ENCODE results near the gene SLC7A8.

The SLC7A8 gene

GRCh38 chr14:23154964-23155587 lies 28.4 kb downstream of the SLC7A8 start:
- DNase-seq = no peak

DNA sequence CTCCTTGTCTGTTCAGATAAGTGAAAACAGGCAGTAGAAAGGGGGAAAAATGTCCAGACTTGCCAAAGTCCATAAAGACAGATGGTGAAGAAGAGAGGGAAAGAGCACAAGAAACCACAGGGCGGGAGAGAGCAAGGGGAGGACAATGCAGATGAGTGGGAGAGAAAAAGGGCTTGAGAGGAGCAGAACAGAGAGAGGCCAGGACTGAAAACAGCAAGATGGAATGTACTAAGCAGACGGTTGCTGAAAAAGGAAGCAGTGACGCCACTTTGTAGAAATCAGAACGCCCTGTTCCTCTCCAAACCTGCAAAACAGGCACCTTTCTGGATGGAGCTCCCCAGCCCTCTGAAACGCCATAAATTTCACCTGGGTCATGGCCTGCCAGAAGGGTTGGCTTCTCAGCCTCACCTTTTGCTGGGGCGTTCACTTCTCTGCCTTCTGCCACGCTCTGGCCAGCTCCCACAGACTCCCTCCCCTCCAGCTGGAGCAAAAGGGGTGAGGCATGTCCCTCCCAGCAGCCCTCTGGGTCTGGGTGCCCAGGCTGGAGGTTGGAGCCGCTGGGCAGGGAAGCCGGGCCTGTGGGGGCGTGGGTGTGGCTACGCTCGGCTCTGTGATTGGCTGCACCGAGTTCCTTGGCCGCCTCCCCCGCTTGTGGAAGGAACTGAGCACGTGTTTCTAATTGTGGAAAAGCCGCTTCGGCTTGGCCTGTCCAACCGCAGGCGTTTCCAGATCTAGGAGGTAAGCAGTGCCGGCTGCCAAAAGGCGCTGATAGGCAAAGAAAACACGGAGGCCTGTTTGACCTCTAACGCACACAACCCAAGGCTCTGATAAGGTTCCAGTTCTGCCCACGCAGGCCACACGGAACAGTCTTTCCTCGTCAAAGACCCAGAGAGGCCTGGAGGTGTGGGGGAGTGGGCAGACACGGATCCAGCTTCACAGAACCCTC lies 29.3 kb downstream of the SLC7A8 start:
- peak in 1 of 2 donors; percentile 6 for DNase-seq

DNA sequence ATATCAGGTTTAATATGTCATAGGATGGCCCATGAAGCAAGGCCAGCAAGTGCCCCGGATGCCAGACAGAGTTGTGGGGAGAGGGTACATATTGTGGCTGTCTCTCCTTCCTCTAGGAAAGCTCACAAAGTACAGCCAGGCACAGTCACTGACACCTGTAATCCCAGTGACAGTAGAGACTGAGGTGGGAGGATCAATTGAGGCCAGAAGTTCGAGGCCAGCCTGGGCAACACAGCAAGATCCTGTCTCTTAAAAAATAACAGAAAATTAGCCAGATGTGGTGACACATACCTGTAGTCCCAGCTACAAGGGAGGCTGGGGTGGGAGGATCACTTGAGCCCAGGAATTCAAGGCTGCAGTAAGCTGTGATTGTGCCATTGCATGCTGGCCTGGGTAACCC lies 32.1 kb downstream of the SLC7A8 start:
- DNase-seq = no peak

DNA sequence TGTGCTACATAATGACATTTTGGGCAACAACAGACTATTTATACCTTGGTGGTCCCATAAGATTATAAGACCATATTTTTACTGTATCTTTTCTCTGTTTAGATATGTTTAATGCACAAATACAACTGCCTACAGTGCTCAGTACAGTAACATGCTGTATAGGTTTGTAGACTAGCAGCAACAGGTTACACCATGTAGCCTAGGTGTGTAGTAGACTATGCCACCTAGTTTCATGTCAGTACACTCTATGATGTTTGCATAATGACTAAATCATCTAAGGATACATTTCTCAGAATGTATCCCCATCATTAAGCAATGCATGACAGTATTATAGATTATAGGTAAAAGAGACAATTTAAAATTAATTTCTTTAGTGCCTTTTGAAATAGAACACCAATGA lies 33.7 kb downstream of the SLC7A8 start:
- no peak for DNase-seq

DNA sequence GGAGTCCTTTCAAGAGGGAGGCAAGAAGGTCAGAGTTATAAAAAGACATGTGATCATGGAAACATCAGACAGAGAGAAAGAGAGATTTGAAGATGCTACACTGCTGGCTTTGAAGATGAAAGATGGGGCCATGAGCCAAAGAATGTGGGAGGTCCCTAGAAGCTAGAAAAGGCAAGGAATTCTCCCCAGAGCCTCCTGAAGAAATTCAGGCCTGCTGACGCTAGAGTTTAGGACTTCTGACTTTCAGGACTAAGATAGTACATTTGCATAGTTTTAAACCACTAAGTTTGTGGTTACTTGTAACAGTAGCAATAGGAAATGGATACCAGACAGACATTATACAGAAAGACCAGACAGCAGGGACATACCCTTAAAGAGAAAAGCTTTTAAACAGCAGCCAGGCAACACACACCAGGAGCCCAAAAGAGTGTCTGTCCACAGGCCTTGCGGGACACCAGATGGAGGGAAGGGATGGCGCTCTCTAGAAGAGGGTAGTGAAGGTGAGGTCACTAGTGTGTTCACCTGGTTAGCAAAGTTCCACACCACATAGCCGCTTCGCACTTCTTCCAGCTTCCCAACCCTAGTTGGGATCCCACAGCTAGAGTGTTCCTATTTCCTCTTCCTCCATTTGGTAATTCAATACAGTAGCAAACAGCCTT lies 34.7 kb downstream of the SLC7A8 start:
- DNase-seq = no peak

- DNase-seq = no peak
These were observed 35.8 kb downstream of the SLC7A8 start for GRCh38 chr14:23147676-23148075.

- DNase-seq = no peak
These were observed 36.5 kb downstream of the SLC7A8 start for GRCh38 chr14:23146980-23147379.

- no peak for DNase-seq
These were observed 37.0 kb downstream of the SLC7A8 start for GRCh38 chr14:23146351-23146910.

DNA sequence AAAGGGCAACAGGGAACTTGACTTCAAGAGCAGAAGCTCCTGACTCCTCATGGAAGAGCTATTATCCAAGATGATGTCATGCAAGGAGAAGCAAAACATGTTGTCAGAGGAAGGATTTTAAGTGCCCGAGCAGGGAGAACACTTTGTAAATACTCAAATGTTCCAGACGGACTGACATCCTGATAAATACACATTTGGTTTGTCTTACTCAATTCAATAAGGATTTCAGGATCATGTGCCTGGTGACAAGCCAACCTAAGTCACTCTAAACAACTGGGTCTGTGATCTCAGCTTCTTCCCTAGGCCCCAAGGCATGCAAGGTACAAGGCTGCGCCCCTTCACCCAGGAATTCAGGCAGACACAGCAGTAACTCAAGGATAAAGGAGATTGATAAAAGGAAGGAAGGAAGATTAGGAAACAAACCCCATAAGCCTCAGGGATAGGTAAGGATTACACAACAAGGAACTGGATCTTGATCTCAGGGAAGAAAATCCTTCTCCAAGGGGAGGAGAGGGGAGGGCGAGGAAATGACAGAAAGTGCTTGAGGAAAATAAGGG lies 37.6 kb downstream of the SLC7A8 start:
- DNase-seq = no peak

DNA sequence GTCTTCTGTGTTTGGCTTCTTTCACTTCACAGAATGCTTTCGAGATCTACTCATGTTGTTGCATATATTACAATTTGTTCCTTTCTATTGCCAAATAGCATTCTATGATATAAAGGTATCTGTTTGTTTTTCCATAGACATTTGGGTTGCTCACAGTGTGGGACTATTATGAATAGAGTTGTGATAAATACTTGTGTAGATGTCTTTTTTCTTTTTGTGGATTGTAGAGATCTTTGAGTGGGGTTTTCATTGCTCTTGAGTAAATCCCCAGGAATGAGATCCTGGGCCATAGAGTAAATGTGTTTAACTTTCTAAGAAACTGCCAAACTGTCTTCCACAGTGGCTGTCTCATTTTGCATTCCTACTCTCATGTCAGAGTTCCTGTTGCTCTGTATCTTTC lies 39.5 kb downstream of the SLC7A8 start:
- DNase-seq = no peak

- no peak for DNase-seq
These were observed 40.6 kb downstream of the SLC7A8 start for GRCh38 chr14:23142826-23143225.

DNA sequence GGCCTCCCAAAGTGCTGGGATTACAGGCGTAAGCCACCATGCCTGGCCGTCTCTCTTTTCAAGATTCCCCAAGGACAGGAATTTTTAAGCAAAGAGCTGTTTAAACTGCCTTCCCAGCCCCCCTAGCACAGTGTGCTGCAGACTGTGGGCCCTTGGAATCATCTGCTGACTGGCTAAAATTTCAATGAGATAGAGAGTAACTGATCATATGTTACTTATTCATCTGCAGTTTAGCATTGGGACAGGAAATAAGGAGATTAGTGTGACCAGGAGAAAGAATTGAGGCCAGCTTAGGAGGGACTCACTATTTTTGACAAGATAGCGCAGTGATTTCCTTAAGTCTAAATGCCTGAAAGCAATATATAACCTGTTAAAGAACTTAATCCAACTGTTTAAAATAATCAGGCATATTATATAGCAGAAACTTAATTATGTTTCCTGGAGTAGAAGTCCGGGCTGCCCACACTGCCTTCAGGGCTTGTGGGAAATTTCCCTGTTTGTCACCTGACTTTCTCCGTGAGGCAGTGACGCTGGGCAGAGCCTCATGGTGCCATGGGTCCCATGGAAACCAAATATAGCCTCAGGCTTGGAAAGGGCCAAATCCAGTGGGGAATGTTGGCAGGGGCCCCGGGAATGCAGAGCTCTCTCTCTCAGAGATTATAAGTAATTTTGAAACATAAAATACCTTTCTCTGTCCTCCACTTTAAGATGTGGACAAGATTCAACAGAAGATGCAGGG lies 41.6 kb downstream of the SLC7A8 start:
- DNase-seq = no peak

DNA sequence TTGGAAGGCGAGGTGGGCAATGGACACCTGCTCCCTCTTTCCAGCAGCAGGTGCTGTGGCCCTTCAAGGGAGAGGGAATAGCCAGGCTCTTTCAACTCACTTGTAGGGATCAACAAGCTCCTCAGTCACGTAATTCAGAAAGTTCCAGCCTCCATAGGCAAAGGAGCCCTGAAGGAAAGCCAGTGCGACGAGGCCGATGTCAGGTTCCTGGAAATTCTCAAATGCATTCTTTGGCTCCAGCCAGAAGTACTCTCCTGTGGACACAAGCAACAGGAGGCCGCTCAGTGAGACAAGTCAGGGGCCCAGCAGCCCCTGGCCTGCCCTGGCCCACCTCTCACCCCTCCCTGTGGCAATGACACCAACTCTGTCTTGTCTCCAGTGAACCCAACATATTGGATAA lies 43.1 kb downstream of the SLC7A8 start:
- DNase-seq = no peak

- no peak for DNase-seq
These were observed 43.6 kb downstream of the SLC7A8 start for GRCh38 chr14:23139874-23140273.

DNA sequence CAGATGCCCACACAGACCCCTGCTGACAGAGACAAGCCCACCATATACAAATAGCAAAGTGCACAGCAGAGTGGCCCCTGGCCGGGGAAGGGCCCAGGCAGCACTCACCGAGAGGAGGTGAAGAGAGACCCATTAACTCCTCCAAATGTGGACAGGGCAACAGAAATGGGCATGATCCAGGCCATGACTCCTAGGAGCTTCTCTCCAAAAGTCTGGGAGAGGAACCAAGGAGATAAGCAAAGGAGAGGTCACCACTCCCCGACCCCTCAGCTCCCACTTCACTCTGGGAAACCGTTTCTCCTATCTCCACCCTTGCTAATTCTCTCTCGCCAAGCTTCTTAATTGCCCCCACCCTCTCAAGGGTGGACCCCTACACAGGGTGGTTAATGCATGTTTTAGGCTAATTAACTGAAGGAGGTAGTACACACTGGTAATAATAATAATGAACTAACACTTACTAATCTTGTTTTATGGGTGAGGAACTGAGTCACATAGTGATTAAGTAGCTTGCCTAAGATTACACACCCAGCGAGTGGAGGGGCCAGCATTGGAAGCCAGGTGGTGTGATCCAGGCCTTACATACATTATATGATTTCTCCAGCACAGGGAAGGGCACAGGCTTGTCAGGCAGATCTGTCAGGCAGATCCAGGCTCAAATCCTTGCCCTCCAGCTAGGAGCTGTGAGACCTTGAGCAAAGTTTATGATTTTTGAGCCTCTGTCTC lies 45.5 kb downstream of the SLC7A8 start:
- no peak for DNase-seq

DNA sequence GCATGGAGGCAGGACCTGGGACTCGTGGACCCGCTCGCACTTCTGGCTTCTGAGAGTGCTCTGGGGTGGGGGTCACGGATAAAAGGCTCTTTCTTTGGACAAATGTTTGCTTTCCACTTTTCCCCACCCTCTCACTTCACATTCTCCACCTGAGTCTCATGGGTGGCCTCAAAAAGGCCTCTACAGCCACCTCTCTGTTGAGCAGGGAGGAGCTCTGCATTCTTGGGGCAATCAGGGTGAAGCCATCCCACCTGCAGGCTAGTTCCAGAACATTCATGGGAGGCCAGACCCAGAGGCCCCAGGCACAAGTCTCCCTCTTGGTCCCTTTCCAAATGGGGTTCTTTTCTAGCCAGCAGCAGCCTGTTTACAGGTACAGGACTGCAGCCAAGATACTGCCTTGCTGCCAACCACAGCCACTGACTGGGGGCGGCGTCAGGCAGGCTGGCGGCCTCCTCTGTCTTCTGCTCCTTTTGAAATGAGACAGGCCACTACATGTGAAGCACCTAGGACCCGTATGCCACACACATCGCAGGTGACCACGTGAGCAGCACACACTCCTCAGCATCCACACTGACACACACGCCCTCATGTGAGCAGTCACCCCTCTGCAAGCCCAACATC lies 46.2 kb downstream of the SLC7A8 start:
- DNase-seq = no peak

DNA sequence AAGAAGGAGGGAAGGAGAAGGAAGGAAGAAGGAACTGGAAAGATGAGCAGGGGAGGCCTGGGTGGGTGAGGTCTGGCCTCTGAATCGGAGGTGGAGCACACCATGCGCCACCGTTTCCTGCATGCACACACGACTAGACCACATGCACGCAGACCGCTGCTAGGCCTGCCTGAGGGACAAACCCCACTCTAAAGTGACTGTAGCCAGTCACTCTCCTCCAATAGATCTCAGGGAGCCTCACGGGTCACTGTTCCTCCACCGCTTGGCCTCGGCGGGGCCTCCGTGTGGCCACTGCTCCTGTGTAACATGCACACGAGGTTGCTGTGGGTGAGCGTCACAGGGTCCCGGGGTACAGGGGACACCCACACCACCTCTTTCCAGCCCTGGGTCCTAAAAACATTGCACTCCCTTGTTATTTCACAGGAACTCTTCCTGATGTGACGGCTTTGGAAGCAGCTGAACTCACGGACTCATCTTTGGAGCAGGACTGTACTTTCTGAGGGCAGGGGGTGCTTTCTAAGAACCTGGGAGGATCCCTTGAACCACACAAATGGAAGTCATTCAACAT lies 46.8 kb downstream of the SLC7A8 start:
- no peak for DNase-seq

GRCh38 chr14:23132970-23133369 lies 50.5 kb downstream of the SLC7A8 start:
- DNase-seq = no peak

- no peak for DNase-seq
These were observed 52.0 kb downstream of the SLC7A8 start for GRCh38 chr14:23131482-23131881.

GRCh38 chr14:23130871-23131270 lies 52.6 kb downstream of the SLC7A8 start:
- no peak for DNase-seq

GRCh38 chr14:23129759-23130316 lies 53.6 kb downstream of the SLC7A8 start:
- DNase-seq = no peak

Data from CD4-positive, alpha-beta T cell treated with Interleukin-1 beta for 1 hour (primary cell).